GM19043 (cell line): ENCODE results near the gene GIPR.
"Not testable (repeated sequence)": the region's sequence is repeated elsewhere in the genome, so short reads cannot be mapped to it uniquely, and the experiment has no call there.

Source experiments
- ATAC-seq: cut with Tn5 transposase; IDR thresholded peaks from one replicate; pipeline ENCODE4 v1.9.1; 2021; ENCODE audit warnings: low read depth; ENCODE audit not compliant: unreplicated experiment

Gene GIPR

DNA sequence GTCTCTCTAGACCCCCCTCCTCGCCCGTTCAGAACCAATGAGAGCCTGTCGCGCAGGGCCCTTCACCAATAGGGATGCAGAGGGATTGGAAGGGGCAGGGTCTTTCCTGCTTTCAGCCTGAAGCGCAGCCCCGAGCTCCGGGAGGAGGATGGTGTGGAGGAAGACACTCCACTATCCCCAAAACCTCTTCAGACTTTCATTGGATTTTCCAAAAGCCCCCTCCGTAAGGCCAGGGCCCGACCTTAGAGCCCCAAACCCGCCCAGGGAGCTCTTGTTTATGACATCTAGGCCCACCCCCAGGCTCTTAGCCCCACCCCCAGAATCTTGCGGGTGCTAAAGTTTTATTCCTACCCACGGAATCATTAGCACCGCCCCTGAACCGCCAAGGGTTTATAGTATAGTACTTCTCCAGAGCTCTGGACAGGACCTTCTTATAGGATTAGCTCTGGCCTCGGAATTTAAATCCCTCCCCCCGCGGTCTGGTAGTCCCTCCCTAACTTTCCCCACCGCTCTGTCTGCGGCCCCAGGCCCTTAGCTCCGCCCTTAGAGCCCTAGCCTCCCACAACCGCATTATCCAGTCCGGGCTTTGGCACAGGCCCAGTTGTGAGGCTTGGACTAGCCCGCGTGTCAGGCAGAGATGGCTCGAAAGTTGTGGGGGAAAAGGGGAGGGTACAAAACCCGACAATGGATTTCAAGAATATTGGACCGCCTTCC, 22.2 kb upstream of the GIPR start:
- no peak for ATAC-seq

DNA sequence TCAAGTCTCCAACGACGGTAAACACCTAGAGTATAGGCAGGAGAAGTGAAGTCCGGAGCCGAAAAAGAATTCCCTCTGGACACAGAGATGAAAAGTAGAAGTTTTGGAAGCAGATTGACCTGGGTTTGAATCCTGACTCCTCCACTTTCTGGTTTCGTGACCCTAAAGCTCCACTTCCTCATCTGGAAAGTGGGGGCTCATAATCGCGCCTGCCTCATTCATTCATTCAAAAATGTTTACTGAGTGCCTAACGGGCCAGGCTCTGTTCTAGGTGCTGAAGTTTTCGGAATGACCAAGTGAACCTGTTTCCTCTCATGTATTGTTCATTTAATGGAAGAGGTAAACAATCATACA, 21.7 kb upstream of the GIPR start:
- ATAC-seq: no peak

- ATAC-seq: no peak
Observed at GRCh38 chr19:45650722-45651121, 17.3 kb upstream of the GIPR start.

GRCh38 chr19:45653634-45654033, 14.4 kb upstream of the GIPR start:
- no peak for ATAC-seq

- ATAC-seq: no peak
Observed at GRCh38 chr19:45655073-45655472, 12.9 kb upstream of the GIPR start.

DNA sequence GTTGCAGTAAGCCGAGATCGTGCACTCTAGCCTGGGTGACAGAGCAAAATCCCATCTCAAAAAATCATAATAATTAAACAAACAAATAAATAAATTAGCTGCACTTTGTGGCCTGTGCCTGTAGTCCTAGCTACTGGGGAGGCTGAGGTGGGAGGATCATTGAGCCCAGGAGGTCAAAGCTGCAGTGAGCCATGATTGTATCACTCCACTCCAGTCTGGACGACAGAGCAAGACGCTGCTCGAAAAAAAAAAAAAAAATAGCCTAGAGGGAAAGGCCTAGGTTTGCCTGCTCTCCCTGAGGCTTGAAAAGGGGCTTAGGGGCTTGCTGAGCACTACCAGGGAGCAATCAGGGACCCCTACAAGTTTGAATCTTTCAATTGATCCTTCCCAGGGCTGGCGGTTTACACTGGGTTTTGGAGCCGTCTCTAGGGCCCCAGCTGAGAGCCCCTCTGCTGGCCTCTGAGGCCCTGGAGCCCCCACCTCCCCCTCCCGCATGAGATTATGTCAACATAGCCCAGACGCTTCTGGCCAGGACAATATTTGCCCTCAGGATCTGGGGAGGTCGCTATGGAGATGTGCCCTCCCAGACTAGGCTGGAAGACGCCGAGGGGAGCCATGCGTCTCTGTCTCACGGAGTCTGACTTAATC, 10.4 kb upstream of the GIPR start:
- no peak for ATAC-seq

GRCh38 chr19:45659096-45659729, 8.8 kb upstream of the GIPR start:
- ATAC-seq: no peak

GRCh38 chr19:45660636-45661035, 7.4 kb upstream of the GIPR start:
- ATAC-seq: no peak

GRCh38 chr19:45663800-45664199, 4.2 kb upstream of the GIPR start:
- ATAC-seq: no peak

DNA sequence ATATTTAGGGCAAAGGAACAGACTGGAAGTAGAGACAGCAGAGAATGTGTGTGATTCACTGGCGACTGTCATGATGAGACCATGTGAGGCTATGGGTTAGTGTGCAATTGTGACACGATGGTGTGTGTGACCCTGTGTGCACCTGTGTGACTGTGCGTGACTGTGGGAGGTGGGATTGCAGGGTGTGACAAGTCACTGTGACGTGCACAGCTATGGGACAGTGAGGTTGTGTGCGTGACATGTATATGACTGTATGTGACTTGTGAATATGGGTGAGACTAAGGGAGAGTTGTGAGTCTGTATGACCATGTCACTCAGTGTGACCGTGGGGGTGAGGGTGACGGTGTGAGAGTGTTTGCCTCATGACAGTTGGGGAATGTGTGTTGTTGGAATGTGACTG, 3.4 kb upstream of the GIPR start:
- ATAC-seq: no peak

GRCh38 chr19:45668342-45668871, 386 bp downstream of the GIPR start:
- no peak for ATAC-seq

GRCh38 chr19:45670670-45671453, 2.8 kb downstream of the GIPR start:
- peak; percentile 38 for ATAC-seq

- no peak for ATAC-seq
Observed at GRCh38 chr19:45674946-45675345, 6.9 kb downstream of the GIPR start.

- no peak for ATAC-seq
Observed at GRCh38 chr19:45676851-45677263, 8.8 kb downstream of the GIPR start.

DNA sequence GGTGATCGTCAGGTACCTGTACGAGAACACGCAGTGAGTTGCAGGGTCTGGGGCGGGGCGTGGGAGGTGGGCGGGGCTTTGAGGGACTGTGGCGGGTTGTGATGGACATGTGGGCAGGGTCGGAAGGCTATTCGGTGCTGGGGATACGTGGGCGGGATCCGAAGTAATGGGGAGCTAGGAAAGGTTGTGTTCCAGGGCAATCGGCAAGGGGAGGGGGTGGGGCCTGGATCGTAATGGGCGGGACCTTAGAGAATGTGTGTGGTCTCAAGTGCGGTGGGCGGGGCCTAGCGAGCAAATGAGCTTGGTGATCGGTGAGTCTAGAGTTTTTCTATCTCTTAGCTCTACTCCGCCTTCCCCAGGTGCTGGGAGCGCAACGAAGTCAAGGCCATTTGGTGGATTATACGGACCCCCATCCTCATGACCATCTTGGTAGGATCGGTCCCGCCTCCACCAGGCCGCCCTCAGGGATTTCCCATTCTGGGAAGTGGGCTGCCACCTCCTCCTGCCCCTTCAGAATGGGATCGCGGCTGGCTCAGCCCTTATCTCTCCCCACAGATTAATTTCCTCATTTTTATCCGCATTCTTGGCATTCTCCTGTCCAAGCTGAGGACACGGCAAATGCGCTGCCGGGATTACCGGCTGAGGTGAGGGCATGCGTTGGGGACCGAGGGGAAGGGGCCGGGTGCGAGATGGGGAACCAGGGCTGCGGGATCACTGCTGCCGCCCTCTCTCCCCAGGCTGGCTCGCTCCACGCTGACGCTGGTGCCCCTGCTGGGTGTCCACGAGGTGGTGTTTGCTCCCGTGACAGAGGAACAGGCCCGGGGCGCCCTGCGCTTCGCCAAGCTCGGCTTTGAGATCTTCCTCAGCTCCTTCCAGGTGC, 9.6 kb downstream of the GIPR start:
- no peak for ATAC-seq

GRCh38 chr19:45681391-45682015, 13.5 kb downstream of the GIPR start:
- peak; percentile 64 for ATAC-seq

DNA sequence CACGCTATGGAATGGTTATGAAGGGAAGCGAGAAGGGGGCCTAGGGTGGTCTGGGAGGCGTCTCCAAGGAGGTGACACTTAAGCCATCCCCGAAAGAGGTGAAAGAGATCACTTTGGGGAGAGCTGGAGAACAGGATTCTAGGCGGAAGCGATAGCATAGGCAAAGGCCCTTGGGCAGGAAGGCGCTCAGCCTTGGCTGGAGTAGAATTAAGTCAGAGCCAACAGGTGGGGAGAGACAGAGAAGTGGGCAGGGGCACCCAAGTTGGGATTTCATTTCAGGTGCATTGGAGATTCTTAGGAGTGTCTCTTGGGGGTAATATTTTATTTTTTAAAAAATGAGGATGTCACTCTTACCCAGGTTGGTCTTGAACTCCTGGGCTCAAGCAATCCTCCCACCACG, 14.1 kb downstream of the GIPR start:
- ATAC-seq: no peak

DNA sequence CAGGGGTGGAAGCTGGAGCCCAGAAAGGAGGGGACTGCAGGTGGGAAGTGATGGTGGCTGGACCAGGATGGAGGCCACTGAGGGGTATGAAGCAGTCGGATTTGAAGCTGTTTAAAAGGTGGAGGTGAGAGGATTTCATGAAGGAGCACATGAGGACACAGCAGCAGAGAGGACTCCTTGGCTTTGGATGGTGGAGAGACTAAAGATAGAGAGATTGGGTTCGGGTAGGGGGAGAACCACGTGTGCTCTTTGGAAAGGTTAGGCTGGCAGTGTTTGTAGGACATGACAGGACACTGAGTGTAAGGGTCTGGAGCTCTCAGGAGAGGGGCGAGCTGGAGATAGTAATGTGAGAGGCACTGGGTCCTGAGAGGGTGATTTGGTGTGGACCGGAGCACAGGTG, 14.9 kb downstream of the GIPR start:
- no peak for ATAC-seq

GRCh38 chr19:45685045-45685444, 17.0 kb downstream of the GIPR start:
- ATAC-seq: not testable (repeated sequence)

DNA sequence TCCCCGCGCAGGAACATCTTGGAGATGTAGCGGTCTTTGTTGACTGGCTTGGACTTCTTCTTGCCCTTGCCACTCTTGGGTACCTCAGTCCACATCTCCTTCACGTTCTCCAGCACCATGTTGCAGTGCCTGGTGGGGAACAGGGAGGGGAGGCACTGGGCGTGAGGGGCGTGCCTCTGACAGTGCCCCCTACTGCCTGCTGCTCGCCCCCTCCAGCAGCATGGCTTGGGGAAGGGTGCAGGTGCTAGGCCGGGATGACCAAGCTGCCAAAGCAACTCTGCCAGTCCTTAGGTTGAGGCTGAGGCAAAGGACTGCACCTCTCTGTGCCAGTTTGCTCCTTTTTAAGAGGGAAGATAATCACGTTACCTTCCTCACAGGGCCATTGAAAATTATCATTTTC, 19.6 kb downstream of the GIPR start:
- no peak for ATAC-seq
